ENCODE measurements around the gene GPC6.

- TF ChIP-seq POLR2A (IDR thresholded peaks at IDR 0.05; ENCODE audit: low read depth, low read length) (no peak), POLR2AphosphoS5 (IDR thresholded peaks at IDR 0.05; ENCODE audit: low read depth, low read length) (no peak)
Observed at GRCh38 chr13:93687261-93687660, 460.7 kb downstream of the GPC6 start.
